SKM-1 (cell line): ENCODE results near the gene CLEC16A.
A peak's percentile ranks its signal among the peaks of the same experiment; 100 is the strongest.

Experiments used
- DNase-seq: peaks from one replicate; lab custom pipeline; 2025; ENCODE audit not compliant: unreplicated experiment; lab: John Stamatoyannopoulos, UW

CLEC16A gene

DNA sequence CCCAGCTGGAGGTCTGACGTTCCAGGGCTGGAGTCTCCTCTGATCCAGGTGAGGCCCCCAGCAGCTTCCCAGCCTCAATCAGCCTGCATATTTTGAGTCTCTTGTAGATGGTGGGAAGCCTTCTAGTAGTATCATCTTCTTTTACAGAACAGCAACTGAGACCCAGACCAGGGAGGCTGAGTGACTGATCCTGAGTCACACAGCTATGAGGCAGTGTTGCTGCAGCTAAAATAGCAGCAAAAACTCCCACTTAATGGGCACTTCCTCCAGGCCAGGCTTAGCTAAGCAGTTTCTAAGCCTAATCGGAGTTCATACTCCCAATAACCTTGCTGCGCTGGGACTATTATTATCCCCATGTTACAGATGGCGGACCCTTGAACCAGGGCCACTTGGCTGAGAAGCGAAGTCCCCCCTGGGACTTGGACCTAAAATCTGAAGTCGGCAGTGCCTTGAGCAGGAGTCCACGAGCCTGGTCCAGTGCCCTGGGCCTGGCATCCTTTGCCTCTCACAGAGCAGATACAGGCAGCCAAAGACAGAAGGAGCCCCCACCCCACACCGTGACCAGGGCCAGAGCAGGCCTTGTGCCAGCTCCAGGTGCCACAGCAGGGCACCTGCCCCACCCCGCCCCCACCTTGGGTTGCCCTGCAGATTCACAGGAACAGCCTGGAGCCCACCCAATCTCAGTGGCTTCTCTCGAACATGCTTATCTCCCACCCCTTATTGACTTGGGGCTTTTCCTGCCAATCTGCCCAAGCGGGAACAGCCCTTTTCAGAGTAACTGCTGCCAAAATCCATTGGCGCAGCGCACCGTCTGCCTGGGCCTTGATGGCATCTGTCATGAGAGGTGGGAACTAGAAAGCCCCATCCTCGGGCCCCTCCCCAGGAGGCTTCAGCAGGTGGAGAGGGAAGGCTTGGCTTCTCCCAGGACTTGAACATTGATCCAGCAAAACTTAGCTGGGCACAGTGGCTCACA is 246.5 kb downstream of the CLEC16A start:
- no peak for DNase-seq

DNA sequence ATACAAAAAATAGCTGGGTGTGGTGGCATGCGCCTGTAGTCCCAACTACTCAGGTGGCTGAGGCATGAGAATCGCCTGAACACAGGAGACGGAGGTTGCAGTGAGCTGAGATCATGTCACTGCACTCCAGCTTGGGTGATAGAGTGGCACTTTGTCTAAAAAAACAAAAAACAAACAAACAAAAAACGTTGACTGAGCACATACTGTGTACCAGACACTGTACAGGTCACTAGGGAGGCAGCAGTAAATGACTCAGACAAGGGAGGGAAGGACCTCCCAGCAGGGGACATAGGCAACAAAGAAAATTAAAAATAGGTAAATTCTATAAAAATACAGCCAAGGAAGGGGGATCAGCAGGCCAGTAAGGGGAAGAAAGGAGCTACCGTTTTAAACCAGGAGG is 247.3 kb downstream of the CLEC16A start:
- DNase-seq: no peak

DNA sequence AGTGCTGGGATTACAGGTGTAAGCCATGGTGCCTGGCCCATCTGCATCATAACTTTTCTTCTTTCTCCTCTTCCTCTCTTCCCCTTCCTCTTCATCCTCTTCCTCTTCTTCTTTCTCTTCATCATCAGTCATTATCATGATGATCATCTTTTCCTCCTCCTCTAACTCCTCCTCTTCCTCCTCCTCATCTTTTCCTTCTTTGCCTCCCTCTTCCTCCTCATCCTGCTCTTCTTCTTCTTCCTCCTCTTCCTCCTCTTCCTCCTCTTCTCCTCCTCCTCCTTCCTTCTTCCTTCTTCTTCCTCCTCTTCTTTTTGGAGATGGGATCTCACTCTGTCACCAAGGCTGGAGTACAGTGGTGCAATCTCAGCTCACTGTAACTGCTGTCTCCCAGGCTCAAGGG is 249.1 kb downstream of the CLEC16A start:
- DNase-seq: no peak

DNA sequence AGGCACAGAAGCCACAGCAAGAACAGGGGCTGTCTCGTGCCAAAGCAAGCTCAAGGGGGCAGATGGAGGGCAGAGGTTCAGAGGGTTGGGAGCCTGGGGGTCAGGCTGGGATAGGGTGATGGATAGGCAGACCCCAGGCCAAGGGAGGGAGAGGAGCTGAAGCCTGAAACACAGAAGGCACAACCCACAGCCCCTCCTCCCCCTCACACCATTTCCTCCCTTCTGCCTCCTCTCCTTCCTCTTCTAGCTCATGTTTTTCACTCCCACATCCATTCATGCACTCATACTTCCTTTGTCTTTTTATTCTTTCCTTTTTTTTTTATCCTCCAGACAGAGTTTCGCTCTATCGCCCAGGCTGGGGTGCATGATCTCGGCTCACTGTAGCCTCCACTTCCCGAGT is 250.5 kb downstream of the CLEC16A start:
- DNase-seq: no peak

DNA sequence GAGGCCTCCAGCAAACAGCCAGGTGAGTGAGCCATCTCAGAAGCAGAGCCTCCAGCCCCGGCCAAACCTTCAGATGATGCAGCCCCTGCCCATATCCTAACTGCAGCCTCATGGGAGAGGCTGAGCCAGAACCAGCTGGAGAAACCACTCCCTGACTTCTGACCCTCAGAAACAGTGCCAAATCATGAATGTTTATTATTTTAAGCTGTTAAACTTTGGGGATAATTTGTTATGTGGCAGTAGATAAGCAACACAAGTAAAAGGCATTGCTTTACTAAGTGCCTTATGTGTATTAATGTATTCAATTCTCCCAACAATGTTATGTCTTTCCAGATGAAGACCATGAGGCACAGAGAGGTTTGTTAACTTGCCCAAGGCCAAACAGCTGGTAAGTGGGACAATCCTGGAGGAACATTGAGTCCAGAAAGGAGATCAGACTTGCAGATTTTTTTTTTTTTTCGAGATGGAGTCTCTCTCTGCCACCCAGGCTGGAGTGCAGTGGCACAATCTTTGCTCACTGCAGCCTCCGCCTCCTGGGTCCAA is 252.0 kb downstream of the CLEC16A start:
- no peak for DNase-seq

- DNase-seq: no peak
Observed at GRCh38 chr16:11198375-11198774, 254.0 kb downstream of the CLEC16A start.

GRCh38 chr16:11198828-11199227 is 254.5 kb downstream of the CLEC16A start:
- DNase-seq: no peak

- DNase-seq: no peak
Observed at GRCh38 chr16:11200592-11200991, 256.2 kb downstream of the CLEC16A start.

- no peak for DNase-seq
Observed at GRCh38 chr16:11201498-11202259, 257.3 kb downstream of the CLEC16A start.

DNA sequence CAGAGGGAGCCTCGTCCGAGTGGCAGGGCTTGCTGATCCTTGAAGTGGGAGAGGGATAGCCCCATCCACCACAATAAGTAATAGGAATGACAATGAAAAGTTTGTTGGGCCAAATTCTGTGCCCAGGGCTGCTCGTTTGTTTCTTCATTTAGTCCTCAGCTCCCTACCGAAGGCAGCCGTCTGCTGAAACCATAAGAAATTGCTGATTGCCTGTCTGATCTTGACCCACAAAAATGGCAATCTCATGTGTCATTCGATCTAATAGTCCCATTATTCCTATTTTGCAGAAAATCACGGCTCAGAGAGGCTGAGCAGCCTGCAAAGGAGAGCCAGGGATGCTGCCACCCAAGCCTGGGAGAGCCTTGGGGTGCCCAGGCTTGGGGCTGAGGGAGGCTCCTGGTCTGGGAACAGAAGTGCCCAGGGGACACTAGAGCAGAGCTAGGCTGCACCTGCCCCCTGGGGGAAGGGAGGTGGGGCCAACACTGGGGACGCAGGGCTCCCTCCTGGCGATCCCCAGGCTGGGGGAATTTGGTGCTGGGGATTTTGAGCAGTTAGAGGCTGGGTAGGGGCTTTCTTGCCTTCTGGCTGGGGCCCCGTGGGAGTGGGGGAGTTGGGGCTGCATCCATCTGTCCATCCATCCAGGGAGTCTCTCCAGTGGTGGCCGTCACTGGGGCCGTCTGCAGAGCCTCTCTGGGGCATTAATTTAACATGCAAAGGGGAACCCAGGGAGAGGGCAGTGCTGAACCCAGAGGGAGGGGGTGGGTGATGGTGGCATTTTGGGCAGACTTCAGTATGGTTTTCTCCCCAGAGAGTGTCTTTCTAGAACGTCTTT is 258.1 kb downstream of the CLEC16A start:
- no peak for DNase-seq

DNA sequence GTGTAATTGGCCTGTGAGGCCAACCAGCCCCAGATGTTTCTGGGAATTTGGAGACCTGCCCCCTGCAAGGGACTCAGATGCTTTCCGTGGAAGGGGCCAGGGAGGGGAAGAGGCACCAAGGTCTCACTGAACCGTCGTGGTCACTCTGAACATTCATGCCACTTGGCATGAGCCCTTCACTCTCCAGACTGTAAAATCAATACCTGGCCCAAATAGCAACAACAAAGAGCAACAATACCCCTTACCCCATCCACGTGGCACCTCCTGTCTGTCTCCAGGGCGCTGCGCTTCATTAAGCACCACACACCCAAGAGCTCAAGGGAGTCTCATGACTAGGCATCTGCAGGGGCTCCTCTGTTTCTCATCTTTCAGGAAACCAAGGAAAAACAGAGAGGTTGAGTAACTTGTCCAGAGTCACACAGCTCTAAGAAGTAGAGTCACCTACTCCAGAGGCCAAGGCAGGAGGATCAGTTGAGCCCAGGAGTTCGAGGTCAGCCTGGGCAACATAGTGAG is 258.8 kb downstream of the CLEC16A start:
- no peak for DNase-seq

- no peak for DNase-seq
Observed at GRCh38 chr16:11204513-11205047, 260.2 kb downstream of the CLEC16A start.

- no peak for DNase-seq
Observed at GRCh38 chr16:11205065-11205699, 260.8 kb downstream of the CLEC16A start.

DNA sequence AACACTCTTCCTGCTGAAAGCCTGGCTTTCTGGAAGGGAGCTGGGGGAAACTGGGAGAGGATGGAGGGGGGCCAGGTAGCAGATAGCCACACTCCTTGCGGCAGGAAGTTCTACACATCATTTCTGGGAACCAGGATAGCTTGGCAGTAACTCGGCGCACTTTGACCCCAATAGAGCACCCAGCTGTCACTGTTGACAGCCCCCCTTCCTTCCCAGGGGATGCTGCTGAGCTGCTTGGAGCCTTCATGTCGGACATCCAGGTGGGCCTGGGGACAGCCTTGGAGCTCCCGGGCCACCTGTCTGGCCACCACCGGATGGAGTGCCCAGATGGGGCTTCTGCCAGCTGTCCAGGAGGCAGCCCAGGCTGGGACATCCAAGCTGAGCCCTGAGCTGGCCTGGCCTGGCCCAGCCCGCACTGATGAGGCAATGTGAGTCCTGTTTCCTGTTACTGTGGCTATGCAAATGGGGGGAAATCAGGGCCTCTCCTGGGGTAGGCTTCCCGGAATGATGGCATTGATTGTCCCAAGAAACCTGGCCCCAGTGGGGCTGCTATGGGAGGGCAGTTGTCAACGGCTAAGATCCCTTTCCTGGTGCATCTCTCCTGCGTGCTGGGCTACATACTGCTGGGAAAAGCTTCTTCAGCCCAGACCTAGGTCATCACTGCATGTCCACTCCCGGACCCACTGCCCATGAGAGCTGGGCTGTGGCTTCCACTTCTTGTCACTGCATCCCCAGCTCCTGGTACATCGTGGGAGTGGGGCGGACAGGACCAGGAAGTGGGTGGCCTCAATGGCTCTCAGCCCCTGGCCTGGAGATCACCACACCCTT is 261.6 kb downstream of the CLEC16A start:
- DNase-seq: peak; percentile 22

DNA sequence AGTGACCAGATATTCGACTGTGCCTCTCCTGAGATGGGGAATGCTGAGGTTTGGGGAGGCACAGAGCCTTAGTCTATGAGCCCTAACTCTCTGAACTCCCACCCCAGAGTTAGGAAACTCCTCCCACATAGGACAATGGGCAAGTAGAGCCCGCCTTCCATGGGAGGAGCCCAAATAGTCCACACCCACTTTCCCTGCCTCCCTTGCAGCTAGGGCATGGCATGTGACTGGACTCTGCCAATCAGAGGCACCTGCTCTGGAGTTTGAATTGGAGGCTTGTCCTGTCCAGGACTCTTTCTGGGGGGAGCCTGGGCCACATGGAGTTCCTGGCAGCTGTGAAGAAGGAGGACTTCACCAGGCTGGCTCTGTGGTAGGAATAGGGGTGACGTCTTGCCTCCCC is 263.3 kb downstream of the CLEC16A start:
- no peak for DNase-seq

- DNase-seq: peak; percentile 49
Observed at GRCh38 chr16:11208916-11209665, 264.7 kb downstream of the CLEC16A start.

DNA sequence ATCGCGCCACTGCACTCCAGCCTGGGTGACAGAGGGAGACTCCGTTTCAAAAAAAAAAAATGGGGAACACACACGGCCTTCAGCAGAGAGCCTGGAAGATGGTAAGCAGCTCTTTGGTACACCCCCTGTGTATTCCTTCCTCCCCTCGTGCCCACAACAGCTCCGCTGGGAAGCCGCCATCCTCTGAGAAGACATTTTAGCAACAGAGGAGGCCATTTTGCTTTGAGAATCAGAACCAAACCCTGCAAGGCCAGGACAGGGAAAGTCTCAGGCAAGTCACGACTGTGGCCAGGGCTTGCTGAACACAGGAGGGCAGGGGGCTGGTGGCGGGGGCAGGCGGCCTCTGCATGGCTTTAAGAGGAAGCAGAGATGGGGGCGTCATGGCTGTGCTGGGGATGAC is 265.9 kb downstream of the CLEC16A start:
- no peak for DNase-seq
